Stimulated activated naive B cell treated with anti-CD40 and anti-IgM and Interleukin-4, amounts not matched to agents 10 μg/mL and 1 μg/mL and 100 μg/mL, for 72 hours (primary cell): Measurements from ENCODE around the gene SDHA.
"Not testable (repeated sequence)": the region's sequence is repeated elsewhere in the genome, so short reads cannot be mapped to it uniquely, and the experiment has no call there.

Source experiments
- ATAC-seq, 2 donors: fragments of 150-1000 bp; cut with Tn5 transposase; replicated peaks; 2 replicates each; pipeline ENCODE4 v1.10.0; 2021; ENCODE audit warnings: moderate library complexity in 1 of 2
- DNase-seq: peaks from one replicate; pipeline ENCODE4 v3.0.0; 2021
- H3K27ac Mint-ChIP-seq: one replicate; pipeline ENCODE4 v1.8.0; 2022; ENCODE audit warnings: mild to moderate bottlenecking, mixed read lengths
- H3K27me3 Mint-ChIP-seq, 2 donors: one replicate each; pipeline ENCODE4 v1.8.0; 2022; ENCODE audit warnings: mixed read lengths in 2 of 2
- H3K36me3 Mint-ChIP-seq, 2 donors: one replicate each; pipeline ENCODE4 v1.8.0; 2022; ENCODE audit warnings: mixed read lengths in 2 of 2, mild to moderate bottlenecking in 1 of 2
- H3K4me1 Mint-ChIP-seq, 2 donors: one replicate each; pipeline ENCODE4 v1.8.0; 2022; ENCODE audit warnings: mixed read lengths in 2 of 2, mild to moderate bottlenecking in 1 of 2
- H3K4me3 Mint-ChIP-seq, 2 donors: one replicate each; pipeline ENCODE4 v1.8.0; 2022; ENCODE audit warnings: mild to moderate bottlenecking in 2 of 2, mixed read lengths in 2 of 2, moderate library complexity in 1 of 2
- H3K9me3 Mint-ChIP-seq, 2 donors: one replicate each; pipeline ENCODE4 v1.8.0; 2022; ENCODE audit warnings: mixed read lengths in 2 of 2, mild to moderate bottlenecking in 1 of 2

SDHA gene

GRCh38 chr5:294788-295187 is 76.7 kb downstream of the SDHA start:
- DNase-seq, ATAC-seq, H3K9me3 Mint-ChIP-seq, H3K27me3 Mint-ChIP-seq, H3K27ac Mint-ChIP-seq, H3K4me3 Mint-ChIP-seq: not testable (repeated sequence)
- Mint-ChIP-seq H3K4me1 (peaks cover 17 to 55% of the 10 kb centered on the region in 2 donors), H3K36me3 (peaks cover 33 to 43% of the 10 kb centered on the region in 2 donors)

- H3K27me3 Mint-ChIP-seq, DNase-seq, H3K4me3 Mint-ChIP-seq, H3K9me3 Mint-ChIP-seq, ATAC-seq: not testable (repeated sequence)
- H3K36me3 Mint-ChIP-seq: peaks cover 26 to 34% of the 10 kb centered on the region in 2 donors
- peak overlapping the region; percentile 37 for H3K27ac Mint-ChIP-seq
- peaks cover 13 to 47% of the 10 kb centered on the region in 2 donors for H3K4me1 Mint-ChIP-seq
Observed at GRCh38 chr5:296207-296606, 78.1 kb downstream of the SDHA start.

GRCh38 chr5:296954-297353 is 78.8 kb downstream of the SDHA start:
- peak; percentile 57 to 72 for ATAC-seq
- not testable (repeated sequence) for H3K4me3 Mint-ChIP-seq, H3K9me3 Mint-ChIP-seq, H3K27me3 Mint-ChIP-seq, H3K27ac Mint-ChIP-seq, DNase-seq
- peaks cover 12 to 45% of the 10 kb centered on the region in 2 donors for H3K4me1 Mint-ChIP-seq
- H3K36me3 Mint-ChIP-seq: peaks cover 18 to 30% of the 10 kb centered on the region in 2 donors

DNA sequence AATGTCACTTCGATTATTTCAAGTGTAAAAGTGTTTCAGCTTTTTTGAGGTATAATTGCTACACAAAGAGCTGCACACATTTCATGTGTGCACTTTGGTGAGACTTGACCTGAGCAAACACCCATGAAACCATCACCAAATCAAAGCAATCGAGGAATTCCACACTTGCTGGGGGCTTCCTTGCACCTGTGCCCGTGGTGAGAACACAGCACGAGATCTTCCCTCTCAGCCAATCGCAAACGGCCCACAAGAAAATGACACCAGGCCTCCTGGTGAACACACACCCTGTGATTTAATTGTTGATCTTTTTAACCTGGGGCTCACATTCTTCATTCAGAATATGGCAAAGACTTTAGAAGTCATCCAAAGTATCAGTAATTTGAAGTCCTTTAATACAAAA is 79.3 kb downstream of the SDHA start:
- not testable (repeated sequence) for H3K27me3 Mint-ChIP-seq, H3K4me3 Mint-ChIP-seq, H3K27ac Mint-ChIP-seq, H3K9me3 Mint-ChIP-seq, DNase-seq
- Mint-ChIP-seq H3K36me3 (peaks cover 13 to 28% of the 10 kb centered on the region in 2 donors), H3K4me1 (peaks cover 17 to 48% of the 10 kb centered on the region in 2 donors)
- ATAC-seq: peak; percentile 45 to 85

DNA sequence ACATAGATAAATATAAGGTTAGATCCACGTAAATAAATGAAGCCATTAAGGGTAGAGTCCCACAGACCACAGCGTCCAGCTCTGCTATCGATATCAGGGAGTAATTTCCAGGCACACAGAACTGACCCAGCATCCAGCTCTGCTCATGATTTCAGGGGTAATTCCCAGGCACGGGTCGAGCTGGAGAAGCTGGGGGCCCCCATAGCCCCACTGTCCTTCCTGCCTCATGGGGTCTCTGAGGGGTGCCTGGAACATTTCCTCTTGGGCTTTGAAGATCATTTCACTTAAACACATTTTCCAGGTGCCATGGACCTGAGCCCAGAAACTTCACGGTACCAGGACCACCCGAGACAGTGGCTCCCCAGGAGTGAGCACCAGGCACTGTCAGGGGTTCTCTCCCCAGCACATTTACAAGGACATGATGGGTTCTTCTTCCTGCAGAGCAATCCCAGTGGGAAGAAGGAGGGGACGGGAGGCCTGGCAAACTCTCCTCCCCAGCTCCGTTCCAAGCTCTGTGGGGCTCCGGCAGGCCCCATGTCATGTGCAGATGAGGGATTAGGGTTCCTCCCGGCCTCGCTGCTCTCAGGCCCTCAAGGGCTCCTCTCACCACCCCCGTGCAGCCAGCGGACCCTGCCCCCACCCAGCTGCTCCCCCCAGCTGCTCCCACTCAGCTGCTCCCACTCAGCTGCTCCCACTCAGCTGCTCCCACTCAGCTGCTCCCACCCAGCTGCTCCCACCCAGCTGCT is 80.0 kb downstream of the SDHA start:
- not testable (repeated sequence) for DNase-seq, H3K9me3 Mint-ChIP-seq, H3K27me3 Mint-ChIP-seq, H3K27ac Mint-ChIP-seq, H3K4me3 Mint-ChIP-seq
- Mint-ChIP-seq H3K36me3 (peaks cover 12 to 26% of the 10 kb centered on the region in 2 donors), H3K4me1 (peaks cover 18 to 49% of the 10 kb centered on the region in 2 donors)
- peak in 1 of 2 donors; percentile 11 for ATAC-seq

- Mint-ChIP-seq H3K9me3 (no peaks in the 10 kb centered on the region), H3K27ac (no peak overlapping the region), H3K4me1 (peaks cover 21 to 49% of the 10 kb centered on the region in 2 donors), H3K27me3 (no peaks in the 10 kb centered on the region), H3K4me3 (no peak overlapping the region), H3K36me3 (peaks cover 12 to 30% of the 10 kb centered on the region in 2 donors)
- no peak for ATAC-seq
- DNase-seq: no peak
Observed at GRCh38 chr5:298737-299125, 80.6 kb downstream of the SDHA start.

DNA sequence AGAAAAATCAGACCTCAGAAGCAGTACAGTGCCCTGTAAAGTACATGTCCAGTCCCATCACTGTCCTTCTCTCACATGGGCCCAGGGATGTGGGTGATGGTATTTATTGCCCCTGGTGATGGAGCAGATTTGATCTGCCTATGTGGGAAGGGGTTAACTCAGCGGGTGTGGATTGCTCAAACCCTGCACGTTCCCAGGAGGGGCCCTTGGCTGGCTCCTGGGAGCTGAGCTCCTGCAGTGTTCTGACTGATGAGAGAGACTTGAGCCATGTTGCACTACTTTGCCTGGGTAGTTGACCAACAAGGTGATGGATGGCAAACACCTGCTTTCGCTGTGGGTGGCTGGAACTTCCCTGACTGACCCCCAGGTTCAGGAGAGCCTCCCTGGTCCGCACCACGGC is 81.8 kb downstream of the SDHA start:
- not testable (repeated sequence) for H3K9me3 Mint-ChIP-seq, H3K27me3 Mint-ChIP-seq, DNase-seq, H3K27ac Mint-ChIP-seq, H3K4me3 Mint-ChIP-seq, ATAC-seq
- Mint-ChIP-seq H3K36me3 (peaks cover 13 to 24% of the 10 kb centered on the region in 2 donors), H3K4me1 (peaks cover 22 to 49% of the 10 kb centered on the region in 2 donors)

DNA sequence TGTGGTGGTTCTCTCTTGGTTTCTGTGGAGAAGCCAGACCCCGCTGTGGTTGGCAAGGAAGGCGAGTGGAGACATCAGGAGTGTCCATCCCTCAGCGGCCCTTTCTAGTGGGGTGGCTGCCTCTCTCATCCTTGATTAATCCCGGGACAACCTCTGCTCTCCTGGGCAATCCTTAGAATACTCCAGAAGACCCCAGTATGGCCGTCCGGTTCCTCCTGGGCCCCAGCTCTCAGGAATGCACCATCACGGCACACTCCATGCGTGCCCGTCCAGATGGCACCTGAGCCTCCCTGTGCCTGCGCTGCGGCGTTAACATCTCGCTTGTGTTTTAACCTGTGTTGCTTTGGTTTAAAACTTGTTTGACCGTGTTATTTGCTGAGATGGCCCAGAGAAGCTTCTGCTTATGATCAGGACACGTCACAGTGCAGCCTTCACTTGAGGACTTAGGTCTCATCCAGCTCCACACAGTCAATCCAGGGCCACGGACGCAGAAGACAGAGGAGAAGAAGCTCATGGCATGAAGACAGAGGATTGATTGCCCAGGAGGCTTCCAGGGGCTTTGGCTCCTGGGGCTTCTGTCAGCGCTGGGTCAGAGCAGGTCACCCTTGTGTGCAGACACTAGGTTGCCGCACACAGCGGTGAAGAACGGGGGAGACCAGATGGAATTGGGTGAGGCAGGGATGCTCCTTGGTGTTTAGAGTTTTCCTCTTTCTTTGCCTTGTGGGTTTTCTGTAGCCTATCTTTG is 82.7 kb downstream of the SDHA start:
- H3K4me1 Mint-ChIP-seq: peaks cover 22 to 49% of the 10 kb centered on the region in 2 donors
- not testable (repeated sequence) for H3K4me3 Mint-ChIP-seq, H3K27ac Mint-ChIP-seq, H3K27me3 Mint-ChIP-seq, DNase-seq, H3K9me3 Mint-ChIP-seq, ATAC-seq
- H3K36me3 Mint-ChIP-seq: peaks cover 16 to 30% of the 10 kb centered on the region in 2 donors

DNA sequence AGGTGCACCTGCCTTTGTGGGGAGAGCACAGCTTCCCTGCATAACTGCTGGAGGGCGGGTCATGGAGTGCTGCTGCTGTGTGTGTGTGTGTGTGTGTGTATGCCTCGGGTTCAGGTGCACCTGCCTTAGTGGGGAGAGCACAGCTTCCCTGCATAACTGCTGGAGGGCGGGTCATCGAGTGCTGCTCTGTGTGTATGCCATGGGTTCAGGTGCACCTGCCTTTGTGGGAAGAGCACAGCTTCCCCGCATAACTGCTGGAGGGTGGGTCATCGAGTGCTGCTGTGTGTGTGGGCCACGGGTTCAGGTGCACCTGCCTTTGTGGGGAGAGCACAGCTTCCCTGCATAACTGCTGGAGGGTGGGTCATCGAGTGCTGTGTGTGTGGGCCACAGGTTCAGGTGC is 84.3 kb downstream of the SDHA start:
- not testable (repeated sequence) for ATAC-seq, H3K27ac Mint-ChIP-seq, H3K27me3 Mint-ChIP-seq, H3K9me3 Mint-ChIP-seq, H3K4me3 Mint-ChIP-seq, DNase-seq
- peaks cover 18 to 35% of the 10 kb centered on the region in 2 donors for H3K4me1 Mint-ChIP-seq
- H3K36me3 Mint-ChIP-seq: peaks cover 19 to 33% of the 10 kb centered on the region in 2 donors

GRCh38 chr5:302966-303365 is 84.8 kb downstream of the SDHA start:
- no peak overlapping the region for H3K4me3 Mint-ChIP-seq
- ATAC-seq (no peak), DNase-seq (no peak)
- peaks cover 20 to 35% of the 10 kb centered on the region in 2 donors for H3K4me1 Mint-ChIP-seq
- H3K9me3 Mint-ChIP-seq: no peaks in the 10 kb centered on the region
- H3K36me3 Mint-ChIP-seq: peaks cover 23 to 38% of the 10 kb centered on the region in 2 donors
- H3K27ac Mint-ChIP-seq: no peak overlapping the region
- H3K27me3 Mint-ChIP-seq: no peaks in the 10 kb centered on the region

DNA sequence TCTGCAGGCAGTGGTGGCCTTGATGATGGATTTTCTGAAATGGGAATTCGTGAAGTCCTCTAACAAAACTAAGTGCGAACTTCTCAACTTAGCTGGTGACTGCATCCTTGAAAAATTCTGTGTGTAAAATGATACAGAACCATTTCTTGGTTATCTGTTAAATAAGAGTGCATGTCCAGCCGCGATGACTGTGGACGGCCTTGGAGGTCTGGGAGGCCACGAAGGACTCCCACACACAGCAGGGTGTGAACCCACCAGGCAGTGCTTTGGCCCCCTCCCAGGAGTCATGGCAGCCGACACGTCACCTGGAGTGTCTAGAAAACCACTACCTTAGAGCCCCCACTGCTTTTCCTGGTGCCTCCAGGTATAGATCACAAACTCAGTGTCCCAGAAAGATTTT is 85.6 kb downstream of the SDHA start:
- Mint-ChIP-seq H3K36me3 (peaks cover 27 to 38% of the 10 kb centered on the region in 2 donors), H3K4me1 (peaks cover 20 to 35% of the 10 kb centered on the region in 2 donors)
- DNase-seq, H3K4me3 Mint-ChIP-seq, H3K27me3 Mint-ChIP-seq, H3K9me3 Mint-ChIP-seq, ATAC-seq, H3K27ac Mint-ChIP-seq: not testable (repeated sequence)

GRCh38 chr5:305050-305449 is 86.9 kb downstream of the SDHA start:
- Mint-ChIP-seq H3K27me3 (no peaks in the 10 kb centered on the region), H3K4me1 (peaks cover 20 to 30% of the 10 kb centered on the region in 2 donors), H3K27ac (no peak overlapping the region), H3K36me3 (peaks cover 24 to 37% of the 10 kb centered on the region in 2 donors), H3K4me3 (no peak overlapping the region), H3K9me3 (no peaks in the 10 kb centered on the region)
- DNase-seq (no peak), ATAC-seq (no peak)

DNA sequence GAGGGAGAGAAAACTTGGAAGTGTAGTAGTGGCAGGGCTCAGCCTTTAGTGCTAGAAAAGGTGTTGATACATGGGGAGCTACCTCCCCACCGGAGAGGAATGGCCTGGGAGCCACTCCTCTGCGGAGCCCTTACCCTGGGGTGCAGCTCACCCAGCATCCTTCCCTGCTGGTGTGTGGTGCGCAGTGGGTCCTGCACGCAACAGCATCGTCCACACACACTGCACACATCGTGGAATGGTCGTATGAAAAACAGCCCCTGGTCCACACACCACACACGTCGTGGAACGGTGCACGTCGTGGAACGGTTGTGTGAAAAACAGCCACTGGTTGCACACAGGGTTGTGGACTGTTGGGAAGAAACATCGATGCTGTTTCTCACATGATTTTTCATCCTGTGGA is 87.3 kb downstream of the SDHA start:
- Mint-ChIP-seq H3K36me3 (peaks cover 24 to 41% of the 10 kb centered on the region in 2 donors), H3K9me3 (no peaks in the 10 kb centered on the region)

DNA sequence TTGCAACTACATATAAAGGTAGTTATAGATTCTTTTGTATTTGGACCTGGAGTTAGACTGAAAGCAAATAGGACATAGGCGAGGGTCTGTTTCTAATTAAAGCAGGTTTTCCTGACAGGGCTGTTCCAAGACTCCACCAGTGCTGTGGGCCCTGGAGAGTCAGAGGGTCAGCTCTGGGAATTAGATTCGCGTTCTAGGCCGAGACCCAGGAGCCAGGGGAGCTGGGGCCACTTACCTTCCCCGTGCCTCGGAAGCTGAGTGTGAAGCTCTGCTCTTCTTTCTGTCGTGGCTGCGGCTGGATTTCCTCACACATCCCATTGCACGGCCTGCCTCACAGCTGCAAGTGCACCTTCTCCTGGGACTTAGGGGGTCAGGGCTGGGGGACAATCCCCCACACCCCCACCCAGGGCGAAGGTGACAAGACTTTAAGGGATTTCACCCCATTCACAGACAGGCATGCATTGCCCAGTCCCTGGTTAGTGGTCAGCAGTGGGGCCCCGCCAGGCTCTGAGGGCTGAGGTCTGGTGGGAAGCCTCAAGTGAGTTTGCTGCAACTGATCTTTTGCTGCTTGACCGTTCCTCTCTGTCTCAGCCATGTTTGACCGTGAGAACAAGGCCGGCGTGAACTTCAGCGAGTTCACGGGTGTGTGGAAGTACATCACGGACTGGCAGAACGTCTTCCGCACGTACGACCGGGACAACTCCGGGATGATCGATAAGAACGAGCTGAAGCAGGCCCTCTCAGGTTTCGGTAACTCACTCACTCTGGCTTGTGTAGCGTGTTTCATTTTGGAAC is 88.1 kb downstream of the SDHA start:
- no peaks in the 10 kb centered on the region for H3K9me3 Mint-ChIP-seq
- peaks cover 19 to 26% of the 10 kb centered on the region in 2 donors for H3K4me1 Mint-ChIP-seq
- peaks cover 28 to 44% of the 10 kb centered on the region in 2 donors for H3K36me3 Mint-ChIP-seq
- DNase-seq (no peak), ATAC-seq (no peak)
- no peak overlapping the region for H3K27ac Mint-ChIP-seq
- H3K27me3 Mint-ChIP-seq: no peaks in the 10 kb centered on the region
- H3K4me3 Mint-ChIP-seq: no peak overlapping the region

More for the DNA sequence above, 87.3 kb downstream of the SDHA start:
- no peak overlapping the region for H3K4me3 Mint-ChIP-seq
- H3K27ac Mint-ChIP-seq: no peak overlapping the region
- no peaks in the 10 kb centered on the region for H3K27me3 Mint-ChIP-seq
- peaks cover 20 to 30% of the 10 kb centered on the region in 2 donors for H3K4me1 Mint-ChIP-seq
- DNase-seq (no peak), ATAC-seq (no peak)
